Endothelial cell of umbilical vein (primary cell): ENCODE data around the gene S100A1. TPM values are rescaled to one million over a fixed set of nuclear protein-coding genes. Genes with fewer than 3 reads are reported as not detected.
A peak's percentile ranks its signal among the peaks of the same experiment; 100 is the strongest.

ENCODE experiments used
- BruUV-seq: library from RNA; stranded (reverse); fragments of 400-500 nt; replicated peaks from 2 replicates; lab custom pipeline; 2021; lab: Mats Ljungman, UMichigan
- CTCF ChIA-PET: fragments of 300-600, 350-600 bp; sonication (Branson Sonifier 250); formaldehyde crosslinking; loops from one replicate; lab custom pipeline; 2021; ENCODE audit warnings: antibody characterized with exemption, inconsistent platforms; lab: Charles Lee
- POLR2A ChIA-PET: fragments of 300-600, 350-600 bp; sonication (Branson Sonifier 250); formaldehyde crosslinking; loops from one replicate; lab custom pipeline; 2021; ENCODE audit warnings: antibody characterized with exemption, inconsistent platforms; lab: Charles Lee
- DNase-seq: peaks from one replicate; pipeline ENCODE4 v3.0.0-alpha.2; 2011; ENCODE audit warnings: low read depth, low spot score
- FAIRE-seq: peaks from 2 replicates; lab custom pipeline; 2011; peaks lifted over from hg19 to GRCh38; lab: Jason Lieb, UNC
- H2AFZ ChIP-seq: 2 replicates; pipeline ENCODE4 v1.6.0; 2012; ENCODE audit warnings: low read depth, low read length, control low read depth, inconsistent platforms
- H3K27ac ChIP-seq: 2 replicates; pipeline ENCODE4 v1.5.1; 2011; ENCODE audit warnings: low read depth, mild to moderate bottlenecking, control low read depth, low read length, moderate library complexity; ENCODE audit not compliant: insufficient read depth
- H3K27me3 ChIP-seq, 2 experiments: 2 replicates each; pipeline versions ENCODE4 v1.6.0 to v1.6.1; 2011; ENCODE audit warnings: low read length in 2 of 2, mixed read lengths in 1 of 2; ENCODE audit not compliant: control insufficient read depth in 2 of 2, insufficient read depth in 2 of 2
- H3K36me3 ChIP-seq, 2 experiments: 2 replicates in 1 of 2; 3 replicates in 1 of 2; pipeline ENCODE4 v1.5.1; 2011; ENCODE audit warnings: low read length in 2 of 2, mild to moderate bottlenecking in 1 of 2, moderate library complexity in 1 of 2; ENCODE audit not compliant: control insufficient read depth in 2 of 2, insufficient read depth in 2 of 2; ENCODE audit errors: extremely low read depth in 1 of 2
- H3K4me1 ChIP-seq: 3 replicates; pipeline ENCODE4 v1.5.1; 2011; ENCODE audit warnings: mild to moderate bottlenecking, low read length; ENCODE audit not compliant: control insufficient read depth, insufficient read depth; ENCODE audit errors: extremely low read depth
- H3K4me2 ChIP-seq: 2 replicates; pipeline ENCODE4 v1.6.1; 2011; ENCODE audit warnings: low read length, control low read depth, mixed read lengths; ENCODE audit not compliant: insufficient read depth
- H3K4me3 ChIP-seq, 3 experiments: fragments of 200-600 bp in 1 of 3; sonication (generic), shearing (Covaris generic) in 1 of 3; replicated peaks in 1 of 3; 2 replicates each; pipeline ENCODE4 v1.5.1; 2011 to 2016; ENCODE audit warnings: control low read depth in 3 of 3, low read length in 3 of 3, mild to moderate bottlenecking in 2 of 3, inconsistent platforms in 1 of 3, low read depth in 1 of 3, moderate library complexity in 1 of 3; ENCODE audit not compliant: insufficient read depth in 1 of 3
- H3K79me2 ChIP-seq: 2 replicates; pipeline ENCODE4 v1.6.0; 2012; ENCODE audit warnings: low read length, inconsistent platforms; ENCODE audit not compliant: control insufficient read depth, insufficient read depth
- H3K9ac ChIP-seq: replicated peaks from 2 replicates; pipeline ENCODE3; 2011; ENCODE audit warnings: low read length, control low read depth; ENCODE audit not compliant: insufficient read depth; ENCODE audit errors: extremely low read depth
- H3K9me1 ChIP-seq: replicated peaks from 3 replicates; pipeline ENCODE4 v1.6.0; 2011; ENCODE audit warnings: mild to moderate bottlenecking, low read length; ENCODE audit not compliant: control insufficient read depth, insufficient read depth; ENCODE audit errors: extremely low read depth
- H3K9me3 ChIP-seq: replicated peaks from 2 replicates; pipeline ENCODE4 v1.5.1; 2012; ENCODE audit warnings: low read length, inconsistent platforms; ENCODE audit not compliant: control insufficient read depth, insufficient read depth
- H4K20me1 ChIP-seq: replicated peaks from 2 replicates; pipeline ENCODE3; 2011; ENCODE audit warnings: mild to moderate bottlenecking, low read length; ENCODE audit not compliant: control insufficient read depth, insufficient read depth; ENCODE audit errors: extremely low read depth
- CTCF ChIP-seq, 2 donors: IDR thresholded peaks; 1 replicate in 1 of 2; 2 replicates in 1 of 2; pipeline ENCODE4 v1.5.1; 2011; ENCODE audit warnings: low read length in 2 of 2, mild to moderate bottlenecking in 2 of 2, moderate library complexity in 2 of 2, control low read depth in 1 of 2, inconsistent platforms in 1 of 2, low read depth in 1 of 2; ENCODE audit not compliant: insufficient read depth in 1 of 2; ENCODE audit errors: extremely low read depth in 1 of 2
- EZH2 ChIP-seq: IDR thresholded peaks from 2 replicates; pipeline ENCODE4 v1.6.1; 2012; ENCODE audit warnings: borderline replicate concordance, low read depth, mild to moderate bottlenecking, moderate library complexity, low read length, inconsistent platforms; ENCODE audit not compliant: severe bottlenecking
- FOS ChIP-seq: IDR thresholded peaks from 2 replicates; pipeline ENCODE4 v1.6.1; 2011; ENCODE audit warnings: mild to moderate bottlenecking, low read length, moderate library complexity, borderline replicate concordance; ENCODE audit not compliant: insufficient read depth
- GATA2 ChIP-seq: IDR thresholded peaks from 2 replicates; pipeline ENCODE4 v1.7.0; 2011; ENCODE audit warnings: low read depth, mild to moderate bottlenecking, moderate library complexity, mixed read lengths, low read length; ENCODE audit not compliant: insufficient read length, insufficient read depth
- JUN ChIP-seq: IDR thresholded peaks from 2 replicates; pipeline ENCODE4 v1.6.1; 2011; ENCODE audit warnings: borderline replicate concordance, low read depth; ENCODE audit not compliant: insufficient read length, insufficient read depth
- MAX ChIP-seq: IDR thresholded peaks from 2 replicates; pipeline ENCODE4 v1.6.1; 2011; ENCODE audit not compliant: insufficient read depth, insufficient read length
- MYC ChIP-seq: IDR thresholded peaks from one replicate; pipeline ENCODE4 v1.6.1; 2011; ENCODE audit warnings: mild to moderate bottlenecking, low read depth, low read length
- POLR2A ChIP-seq: IDR thresholded peaks from 2 replicates; pipeline ENCODE4 v1.6.1; 2012; ENCODE audit warnings: low read depth, mild to moderate bottlenecking, control low read depth, low read length
- POLR2AphosphoS5 ChIP-seq: IDR thresholded peaks from 2 replicates; pipeline ENCODE4 v1.6.1; 2012; ENCODE audit warnings: low read depth, mild to moderate bottlenecking, control low read depth, low read length, moderate library complexity; ENCODE audit not compliant: insufficient read depth
- dilution Hi-C: fragments of 300-500 bp; cut with MboI; formaldehyde crosslinking; loops from one replicate; pipeline ENCODE4 v1.15.0; 2019; ENCODE audit warnings: low sequenced_read_pairs; ENCODE audit not compliant: extremely low pct_ligation_motif_present
- intact Hi-C: fragments of 100-400 bp; cut with micrococcal nuclease; formaldehyde crosslinking; loops from one replicate; pipeline ENCODE4 v1.10.0; 2022
- polyA plus RNA-seq, 4 experiments: library from polyadenylated mRNA; depleted of rRNA in 3 of 4; stranded (reverse) in 3 of 4; unstranded in 1 of 4; fragments of >200 nt; gene quantifications; 2 replicates each; pipeline versions ENCODE4 v1.2.1 to v1.2.3, GENCODE V29; 2011 to 2012; ENCODE audit warnings: missing spikeins in 1 of 4
- total RNA-seq: library from RNA; stranded (reverse); gene quantifications from 2 replicates; pipeline ENCODE4 v1.2.3, GENCODE V29; 2021

Gene S100A1
- total and polyA plus RNA-seq, 2 donors (not counting 3 experiments of a cell fraction or from before 2014, with no cell fraction given): not detected

GRCh38 chr1:153598309-153599172 is 29.7 kb upstream of the S100A1 start:
- Histone ChIP-seq H4K20me1 (no peaks in the 10 kb centered on the region), H3K27ac (peak overlapping the region; percentile 54), H3K9me3 (no peaks in the 10 kb centered on the region), H3K79me2 (no peaks in the 10 kb centered on the region), H3K27me3 (no peaks in the 10 kb centered on the region), H3K9ac (no peak overlapping the region), H2AFZ (no peak overlapping the region), H3K4me3 (no peak overlapping the region), H3K36me3 (no peaks in the 10 kb centered on the region), H3K4me2 (no peak overlapping the region), H3K9me1 (no peaks in the 10 kb centered on the region), H3K4me1 (peaks cover 14% of the 10 kb centered on the region)
- DNase-seq: peak; percentile 78
- intact Hi-C loops: loop anchor here (1.0 to 2.0 kb wide), 2 partner anchors 11 to 26 kb away; no protein-coding TSS in a partner anchor
- BruUV-seq: TSS peak; percentile 11
- ChIA-PET CTCF (interaction anchor here (0.9 to 2.9 kb wide), 9 partner anchors 11 to 88 kb away, joined by 3 to 19 read pairs (median 3); partner anchors contain the start of gene S100A13), POLR2A (interaction anchor here (0.6 to 1.5 kb wide), 4 partner anchors 9 to 32 kb away, joined by 3 to 9 read pairs (median 3); partner anchors contain the start of gene S100A13)
- dilution Hi-C loops: no loop called here
- TF ChIP-seq JUN: peak; percentile 46
- TF ChIP-seq POLR2AphosphoS5: peak; percentile 68
- TF ChIP-seq FOS: peak; percentile 10
- no peak for TF ChIP-seq EZH2
- peak; percentile 85 for FAIRE-seq

GRCh38 chr1:153599847-153600246 is 28.4 kb upstream of the S100A1 start:
- CTCF ChIA-PET: interaction anchor here (2.9 kb wide), 1 partner anchor 27 kb away, joined by 19 read pairs; no protein-coding TSS in a partner anchor
- Histone ChIP-seq H3K9me1 (no peaks in the 10 kb centered on the region), H3K27ac (peak overlapping the region; percentile 50), H3K79me2 (no peaks in the 10 kb centered on the region), H4K20me1 (no peaks in the 10 kb centered on the region), H3K4me2 (no peak overlapping the region), H3K9ac (no peak overlapping the region), H3K4me3 (no peak overlapping the region), H3K36me3 (no peaks in the 10 kb centered on the region), H2AFZ (no peak overlapping the region), H3K9me3 (no peaks in the 10 kb centered on the region), H3K27me3 (no peaks in the 10 kb centered on the region), H3K4me1 (peaks cover 14% of the 10 kb centered on the region)
- no TSS peak for BruUV-seq
- no peak for TF ChIP-seq MAX
- TF ChIP-seq POLR2AphosphoS5: no peak
- TF ChIP-seq CTCF (IDR thresholded peaks at IDR 0.05; ENCODE audit: extremely low read depth in 1 of 2, insufficient read depth in 1 of 2, low read depth in 1 of 2, low read length in 2 of 2): no peak
- no peak for TF ChIP-seq GATA2
- TF ChIP-seq POLR2A: no peak
- TF ChIP-seq FOS: no peak
- no peak for TF ChIP-seq JUN
- no peak for TF ChIP-seq MYC
- no peak for TF ChIP-seq EZH2
- dilution Hi-C loops (no loop called here), intact Hi-C loops (loop anchor here (2.0 kb wide), 1 partner anchor 27 kb away; no protein-coding TSS in a partner anchor)
- POLR2A ChIA-PET: no interaction called here
- FAIRE-seq (no peak), DNase-seq (no peak)
